ENCODE data around the gene SKI. TPM values are rescaled to one million over a fixed set of nuclear protein-coding genes. Genes with fewer than 3 reads are reported as not detected.

Gene SKI
- total and polyA plus RNA-seq, 9 of the 15 experiments (the other 6 are each of a cell fraction or from before 2014, with no cell fraction given): 0.10 to 60.5 (median 4.6) TPM

DNA sequence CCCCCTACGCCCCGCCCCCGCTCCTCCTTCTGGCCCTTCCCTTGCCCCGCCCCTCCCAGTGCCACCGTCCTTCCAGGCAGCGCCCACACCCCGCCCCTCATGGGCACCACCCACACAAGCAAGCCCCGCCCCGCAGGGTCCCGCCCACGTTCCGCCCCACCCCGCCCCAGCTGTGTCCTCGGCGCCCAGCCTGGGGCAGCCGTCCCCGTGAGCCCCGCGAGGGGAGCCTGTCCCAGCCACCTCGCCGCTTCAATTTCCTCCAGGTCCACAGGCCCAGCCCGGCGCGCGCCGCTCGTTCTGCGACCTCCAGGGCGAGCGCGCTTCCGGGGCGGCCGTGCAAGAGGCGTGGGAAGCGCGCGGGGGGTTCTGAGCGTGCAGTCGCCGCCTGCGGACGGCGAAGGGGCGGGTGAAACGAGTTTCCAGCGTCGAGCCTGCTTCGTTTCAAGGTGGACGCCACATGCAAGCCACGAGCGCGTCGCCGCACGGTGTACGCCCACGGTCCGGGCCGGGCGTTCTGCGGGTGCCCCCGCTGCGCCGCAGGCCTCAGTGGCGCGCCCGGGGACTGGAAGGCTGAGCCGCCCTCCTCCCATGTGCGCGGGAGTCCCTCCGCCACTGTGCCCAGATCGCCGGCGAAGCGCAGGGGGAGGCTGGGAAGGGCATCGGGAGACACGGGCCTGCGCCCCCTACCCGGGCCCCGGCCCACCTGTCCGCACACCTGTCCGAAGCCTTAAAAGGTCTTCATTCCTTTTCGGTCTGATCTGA is 22.7 kb upstream of the SKI start (continued):
- TF ChIP-seq RBM14 (IDR thresholded peaks at IDR 0.05; ENCODE audit: borderline replicate concordance, insufficient read depth, low read depth, low read length) (0 out of 2 replicates have a peak, but pooled peaks have one; percentile 76), PHF20 (IDR thresholded peaks at IDR 0.05; ENCODE audit: partially characterized antibody) (peak; percentile 75), FIP1L1 (IDR thresholded peaks at IDR 0.05; ENCODE audit: low read depth, low read length, poor library complexity, severe bottlenecking) (peak; percentile 89), ESRRA (IDR thresholded peaks at IDR 0.05; ENCODE audit: borderline replicate concordance, low read depth) (0 out of 2 replicates have a peak, but pooled peaks have one; percentile 30), BRCA1 (IDR thresholded peaks at IDR 0.05) (no peak), BRCA1 (CRISPR knock-in tag; IDR thresholded peaks at IDR 0.05) (no peak), RCOR1 (IDR thresholded peaks at IDR 0.05; ENCODE audit: borderline replicate concordance in 1 of 2, low read depth in 2 of 2, low read length in 2 of 2) (0 out of 4 replicates have a peak, but pooled peaks of 1 of the 2 experiments have one; percentile 4), KHSRP (IDR thresholded peaks at IDR 0.05) (no peak), ELF4 (CRISPR knock-in tag; IDR thresholded peaks at IDR 0.05) (peak; percentile 66; the same call in 1 of the 2 replicates), ZBTB17 (CRISPR knock-in tag; IDR thresholded peaks at IDR 0.05) (peak; percentile 82; the same call in 1 of the 2 replicates), NFXL1 (CRISPR knock-in tag; IDR thresholded peaks at IDR 0.05) (0 out of 2 replicates have a peak, but pooled peaks have one; percentile 46), ZNF165 (CRISPR knock-in tag; IDR thresholded peaks at IDR 0.05; ENCODE audit: borderline replicate concordance) (peak; percentile 51; the same call in 1 of the 2 replicates), RUNX1 (IDR thresholded peaks at IDR 0.05; ENCODE audit: low read depth) (peak; percentile 43; the same call in 1 of the 2 replicates), PHF21A (IDR thresholded peaks at IDR 0.05; ENCODE audit: borderline replicate concordance, low read depth) (peak; percentile 35; the same call in 1 of the 2 replicates), ZNF431 (CRISPR knock-in tag; IDR thresholded peaks at IDR 0.05) (peak; percentile 85), KDM2B (CRISPR knock-in tag; IDR thresholded peaks at IDR 0.05) (peak; percentile 62; the same call in 1 of the 2 replicates), TCFL5 (CRISPR knock-in tag; conservative IDR thresholded peaks at IDR 0.05) (no peak), GATA2 (CRISPR knock-in tag; IDR thresholded peaks at IDR 0.05) (no peak), FUS (optimal IDR thresholded peaks at IDR 0.05; ENCODE audit: low read depth, low read length) (peak; percentile 50), CBX1 (IDR thresholded peaks at IDR 0.05; ENCODE audit: low read depth) (peak; percentile 73; the same call in 1 of the 2 replicates)
- TF ChIP-seq, protein P1, sequence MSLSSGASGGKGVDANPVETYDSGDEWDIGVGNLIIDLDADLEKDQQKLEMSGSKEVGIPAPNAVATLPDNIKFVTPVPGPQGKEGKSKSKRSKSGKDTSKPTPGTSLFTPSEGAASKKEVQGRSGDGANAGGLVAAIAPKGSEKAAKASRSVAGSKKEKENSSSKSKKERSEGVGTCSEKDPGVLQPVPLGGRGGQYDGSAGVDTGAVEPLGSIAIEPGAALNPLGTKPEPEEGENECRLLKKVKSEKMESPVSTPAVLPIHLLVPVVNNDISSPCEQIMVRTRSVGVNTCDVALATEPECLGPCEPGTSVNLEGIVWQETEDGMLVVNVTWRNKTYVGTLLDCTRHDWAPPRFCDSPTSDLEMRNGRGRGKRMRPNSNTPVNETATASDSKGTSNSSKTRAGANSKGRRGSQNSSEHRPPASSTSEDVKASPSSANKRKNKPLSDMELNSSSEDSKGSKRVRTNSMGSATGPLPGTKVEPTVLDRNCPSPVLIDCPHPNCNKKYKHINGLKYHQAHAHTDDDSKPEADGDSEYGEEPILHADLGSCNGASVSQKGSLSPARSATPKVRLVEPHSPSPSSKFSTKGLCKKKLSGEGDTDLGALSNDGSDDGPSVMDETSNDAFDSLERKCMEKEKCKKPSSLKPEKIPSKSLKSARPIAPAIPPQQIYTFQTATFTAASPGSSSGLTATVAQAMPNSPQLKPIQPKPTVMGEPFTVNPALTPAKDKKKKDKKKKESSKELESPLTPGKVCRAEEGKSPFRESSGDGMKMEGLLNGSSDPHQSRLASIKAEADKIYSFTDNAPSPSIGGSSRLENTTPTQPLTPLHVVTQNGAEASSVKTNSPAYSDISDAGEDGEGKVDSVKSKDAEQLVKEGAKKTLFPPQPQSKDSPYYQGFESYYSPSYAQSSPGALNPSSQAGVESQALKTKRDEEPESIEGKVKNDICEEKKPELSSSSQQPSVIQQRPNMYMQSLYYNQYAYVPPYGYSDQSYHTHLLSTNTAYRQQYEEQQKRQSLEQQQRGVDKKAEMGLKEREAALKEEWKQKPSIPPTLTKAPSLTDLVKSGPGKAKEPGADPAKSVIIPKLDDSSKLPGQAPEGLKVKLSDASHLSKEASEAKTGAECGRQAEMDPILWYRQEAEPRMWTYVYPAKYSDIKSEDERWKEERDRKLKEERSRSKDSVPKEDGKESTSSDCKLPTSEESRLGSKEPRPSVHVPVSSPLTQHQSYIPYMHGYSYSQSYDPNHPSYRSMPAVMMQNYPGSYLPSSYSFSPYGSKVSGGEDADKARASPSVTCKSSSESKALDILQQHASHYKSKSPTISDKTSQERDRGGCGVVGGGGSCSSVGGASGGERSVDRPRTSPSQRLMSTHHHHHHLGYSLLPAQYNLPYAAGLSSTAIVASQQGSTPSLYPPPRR (CRISPR knock-in tag; IDR thresholded peaks at IDR 0.05; ENCODE audit: borderline replicate concordance): 0 out of 2 replicates have a peak, but pooled peaks have one; percentile 74
- TF ChIP-seq, protein P2, sequence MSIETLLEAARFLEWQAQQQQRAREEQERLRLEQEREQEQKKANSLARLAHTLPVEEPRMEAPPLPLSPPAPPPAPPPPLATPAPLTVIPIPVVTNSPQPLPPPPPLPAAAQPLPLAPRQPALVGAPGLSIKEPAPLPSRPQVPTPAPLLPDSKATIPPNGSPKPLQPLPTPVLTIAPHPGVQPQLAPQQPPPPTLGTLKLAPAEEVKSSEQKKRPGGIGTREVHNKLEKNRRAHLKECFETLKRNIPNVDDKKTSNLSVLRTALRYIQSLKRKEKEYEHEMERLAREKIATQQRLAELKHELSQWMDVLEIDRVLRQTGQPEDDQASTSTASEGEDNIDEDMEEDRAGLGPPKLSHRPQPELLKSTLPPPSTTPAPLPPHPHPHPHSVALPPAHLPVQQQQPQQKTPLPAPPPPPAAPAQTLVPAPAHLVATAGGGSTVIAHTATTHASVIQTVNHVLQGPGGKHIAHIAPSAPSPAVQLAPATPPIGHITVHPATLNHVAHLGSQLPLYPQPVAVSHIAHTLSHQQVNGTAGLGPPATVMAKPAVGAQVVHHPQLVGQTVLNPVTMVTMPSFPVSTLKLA (conservative IDR thresholded peaks at IDR 0.05): peak; percentile 59 to 79

Measured in K562 (cell line).